Activated naive CD8-positive, alpha-beta T cell treated with anti-CD3 and anti-CD28 coated beads for 36 hours (primary cell): ENCODE results near the gene RBM19. TPM values are rescaled to one million over a fixed set of nuclear protein-coding genes. Genes with fewer than 3 reads are reported as not detected.

Source experiments
- DNase-seq: peaks from one replicate; pipeline ENCODE4 v3.0.0; 2021
- H3K27ac Mint-ChIP-seq: one replicate; pipeline ENCODE4 v1.8.0; 2022; ENCODE audit warnings: mild to moderate bottlenecking, moderate library complexity, mixed read lengths
- H3K27me3 Mint-ChIP-seq: one replicate; pipeline ENCODE4 v1.8.0; 2022; ENCODE audit warnings: mild to moderate bottlenecking, mixed read lengths
- H3K36me3 Mint-ChIP-seq: one replicate; pipeline ENCODE4 v1.8.0; 2021; ENCODE audit warnings: mild to moderate bottlenecking, mixed read lengths
- H3K4me1 Mint-ChIP-seq: one replicate; pipeline ENCODE4 v1.8.0; 2021; ENCODE audit warnings: mixed read lengths
- H3K4me3 Mint-ChIP-seq: one replicate; pipeline ENCODE4 v1.8.0; 2022; ENCODE audit warnings: mild to moderate bottlenecking, moderate library complexity, mixed read lengths
- H3K9me3 Mint-ChIP-seq: one replicate; pipeline ENCODE4 v1.8.0; 2022; ENCODE audit warnings: mixed read lengths
- total RNA-seq, 2 experiments: library from RNA; stranded (reverse); gene quantifications; one replicate each; pipeline ENCODE4 v1.2.3, GENCODE V29; 2021

RBM19 gene
- total RNA-seq, 2 experiments from 2014 or later, result 86.9 to 89.8 TPM

DNA sequence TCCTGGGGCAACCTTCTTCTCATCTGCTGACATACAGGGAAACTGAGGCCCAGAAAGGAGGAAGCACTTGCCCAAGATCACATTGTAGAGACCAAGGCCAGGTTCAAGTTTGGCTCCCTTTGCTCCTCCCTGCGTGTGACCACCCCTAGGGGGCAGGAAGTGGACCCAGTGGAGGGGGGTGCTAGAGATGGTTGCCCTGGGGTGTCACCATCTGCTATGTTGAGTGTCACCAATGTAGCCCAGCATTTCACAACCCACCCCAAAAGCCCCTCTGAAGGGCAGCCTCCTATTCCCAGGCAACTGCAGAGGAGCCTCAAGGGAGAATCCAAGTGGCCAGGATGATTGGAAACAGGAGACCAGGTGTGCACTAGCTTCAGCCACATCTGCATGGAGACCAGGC is 12.0 kb upstream of the RBM19 start:
- H3K4me1 Mint-ChIP-seq, result peaks cover 7% of the 10 kb centered on the region
- H3K4me3 Mint-ChIP-seq, result no peak overlapping the region
- H3K27ac Mint-ChIP-seq, result no peak overlapping the region
- no peaks in the 10 kb centered on the region for H3K36me3 Mint-ChIP-seq
- peaks cover 58% of the 10 kb centered on the region for H3K27me3 Mint-ChIP-seq
- H3K9me3 Mint-ChIP-seq, result no peaks in the 10 kb centered on the region
- DNase-seq, result no peak

DNA sequence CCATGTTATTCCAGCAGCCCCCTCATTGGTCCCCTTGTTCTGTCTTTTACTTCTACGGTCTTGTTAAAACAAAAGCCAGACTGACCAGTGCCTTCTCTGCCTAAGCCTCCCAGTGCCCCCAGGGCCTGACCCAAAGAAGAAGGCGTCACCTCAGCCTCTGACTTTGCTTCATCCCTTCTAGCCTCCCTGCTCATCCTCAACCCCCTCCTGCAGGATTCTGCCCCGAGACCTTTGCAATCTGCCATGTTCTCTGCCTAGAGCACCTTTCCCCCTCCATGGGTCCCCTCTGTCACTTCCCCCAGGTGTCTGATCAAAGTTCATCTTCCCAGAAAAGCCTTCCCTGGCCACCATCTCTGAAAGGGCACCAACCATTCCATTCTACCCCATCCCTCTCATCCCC is 7.9 kb upstream of the RBM19 start:
- H3K4me3 Mint-ChIP-seq, result no peak overlapping the region
- H3K27me3 Mint-ChIP-seq, result peaks cover 50% of the 10 kb centered on the region
- H3K4me1 Mint-ChIP-seq, result peaks cover 10% of the 10 kb centered on the region
- no peaks in the 10 kb centered on the region for H3K9me3 Mint-ChIP-seq
- no peaks in the 10 kb centered on the region for H3K36me3 Mint-ChIP-seq
- no peak overlapping the region for H3K27ac Mint-ChIP-seq
- DNase-seq, result no peak

DNA sequence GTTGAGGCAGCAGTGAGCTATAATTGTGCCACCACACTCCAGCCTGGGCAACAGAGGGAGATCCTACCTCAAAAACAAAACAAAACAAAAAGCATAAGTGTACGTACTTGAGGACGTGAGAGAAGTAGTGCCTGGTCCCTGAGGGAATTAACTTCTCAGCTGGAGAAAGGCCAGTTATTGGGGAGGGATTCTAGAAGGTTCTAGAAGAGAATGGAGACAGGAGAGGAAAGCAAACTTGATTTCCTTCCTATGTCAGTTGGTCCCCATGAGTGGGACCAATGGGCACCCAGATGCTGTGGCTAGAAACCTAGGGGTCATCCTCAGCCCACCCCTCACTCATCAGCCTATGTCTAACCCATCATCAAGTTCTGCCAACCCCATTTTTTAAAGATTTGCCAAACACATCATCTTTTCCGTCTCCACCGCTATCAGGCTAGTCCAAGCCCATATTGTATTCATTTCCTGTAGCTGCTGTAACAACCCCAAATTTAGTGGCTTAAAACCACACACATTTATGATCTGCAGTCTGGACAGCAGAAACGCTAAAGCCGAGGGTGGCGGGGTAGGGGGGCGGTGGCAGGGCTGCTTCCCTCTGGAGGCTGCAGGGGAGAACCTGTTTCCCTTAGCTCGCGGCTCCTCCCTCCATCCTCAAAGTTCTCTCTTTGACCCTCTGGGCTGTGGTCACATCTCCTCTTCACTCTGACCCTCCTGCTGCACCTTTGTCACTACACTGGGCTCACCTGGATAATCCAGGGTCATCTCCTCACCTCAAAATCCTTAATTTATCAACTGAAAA is 7.2 kb upstream of the RBM19 start:
- Mint-ChIP-seq H3K27ac (no peak overlapping the region), H3K36me3 (no peaks in the 10 kb centered on the region), H3K27me3 (peaks cover 47% of the 10 kb centered on the region), H3K9me3 (no peaks in the 10 kb centered on the region), H3K4me1 (peaks cover 10% of the 10 kb centered on the region), H3K4me3 (no peak overlapping the region)
- DNase-seq, result no peak

DNA sequence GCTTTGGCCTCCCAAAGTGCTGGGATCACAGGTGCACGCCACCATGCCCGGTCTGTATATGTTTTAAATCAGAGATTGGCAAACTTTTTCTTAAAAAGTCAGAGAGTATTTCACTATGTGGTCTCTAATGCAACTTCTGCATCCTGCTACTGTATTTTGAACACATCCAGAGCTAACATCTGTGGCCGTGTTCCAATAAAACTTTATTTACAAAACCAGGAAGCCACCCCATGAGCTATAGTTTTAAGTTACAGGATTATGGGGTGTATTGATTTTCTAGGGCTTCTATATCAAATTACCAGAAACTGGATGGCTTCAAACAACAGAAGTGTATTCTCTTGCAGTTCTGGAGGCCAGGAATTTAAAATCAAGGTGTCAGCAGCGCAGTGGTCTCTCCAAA is 5.3 kb upstream of the RBM19 start:
- no peak overlapping the region for H3K27ac Mint-ChIP-seq
- H3K4me3 Mint-ChIP-seq, result no peak overlapping the region
- peaks cover 32% of the 10 kb centered on the region for H3K27me3 Mint-ChIP-seq
- H3K36me3 Mint-ChIP-seq, result no peaks in the 10 kb centered on the region
- H3K4me1 Mint-ChIP-seq, result peaks cover 19% of the 10 kb centered on the region
- no peaks in the 10 kb centered on the region for H3K9me3 Mint-ChIP-seq
- DNase-seq, result no peak

DNA sequence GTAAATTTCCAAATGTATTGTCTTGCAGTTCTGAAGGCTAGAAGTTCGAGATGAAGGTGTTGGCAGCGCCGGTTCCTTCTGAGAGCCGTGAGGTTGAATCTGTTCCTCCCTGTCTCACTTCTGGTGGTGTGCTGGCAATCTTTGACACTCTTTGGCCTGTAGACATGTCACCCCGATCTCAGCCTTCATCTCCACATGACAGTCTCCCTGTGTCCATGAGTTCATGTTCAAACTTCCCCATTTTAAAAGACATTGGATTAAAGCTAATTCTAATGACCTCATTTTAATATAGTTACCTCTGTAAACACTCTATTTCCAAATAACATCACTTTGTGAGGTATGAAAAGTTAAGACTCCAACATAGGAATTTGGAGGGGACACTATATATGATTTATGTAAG is 4.1 kb upstream of the RBM19 start:
- H3K27me3 Mint-ChIP-seq, result peaks cover 27% of the 10 kb centered on the region
- H3K27ac Mint-ChIP-seq, result no peak overlapping the region
- H3K4me3 Mint-ChIP-seq, result no peak overlapping the region
- H3K4me1 Mint-ChIP-seq, result peaks cover 20% of the 10 kb centered on the region
- H3K9me3 Mint-ChIP-seq, result no peaks in the 10 kb centered on the region
- peaks cover 6% of the 10 kb centered on the region for H3K36me3 Mint-ChIP-seq
- DNase-seq, result no peak

DNA sequence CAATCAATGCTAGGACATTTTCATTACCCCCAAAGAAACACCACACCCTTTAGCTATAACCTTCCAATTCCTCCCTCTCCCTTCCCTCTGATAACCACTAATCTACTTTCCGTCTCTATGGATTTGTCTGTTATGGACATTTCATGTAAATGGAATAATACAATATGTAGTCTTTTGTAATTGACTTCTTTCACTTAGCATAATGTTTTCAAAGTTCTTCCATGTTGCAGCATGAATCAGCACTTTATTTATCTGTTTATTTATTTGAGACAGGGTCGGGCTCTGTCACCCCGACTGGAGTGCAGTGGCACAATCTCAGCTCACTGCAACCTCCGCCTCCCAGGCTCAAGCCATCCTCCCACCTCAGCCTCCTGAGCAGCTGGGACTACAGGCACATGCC is 1.2 kb upstream of the RBM19 start:
- Mint-ChIP-seq H3K9me3 (no peaks in the 10 kb centered on the region), H3K36me3 (peaks cover 11% of the 10 kb centered on the region), H3K27me3 (no peaks in the 10 kb centered on the region), H3K27ac (no peak overlapping the region), H3K4me3 (peak overlapping the region; percentile 99), H3K4me1 (peaks cover 35% of the 10 kb centered on the region)
- DNase-seq, result no peak

DNA sequence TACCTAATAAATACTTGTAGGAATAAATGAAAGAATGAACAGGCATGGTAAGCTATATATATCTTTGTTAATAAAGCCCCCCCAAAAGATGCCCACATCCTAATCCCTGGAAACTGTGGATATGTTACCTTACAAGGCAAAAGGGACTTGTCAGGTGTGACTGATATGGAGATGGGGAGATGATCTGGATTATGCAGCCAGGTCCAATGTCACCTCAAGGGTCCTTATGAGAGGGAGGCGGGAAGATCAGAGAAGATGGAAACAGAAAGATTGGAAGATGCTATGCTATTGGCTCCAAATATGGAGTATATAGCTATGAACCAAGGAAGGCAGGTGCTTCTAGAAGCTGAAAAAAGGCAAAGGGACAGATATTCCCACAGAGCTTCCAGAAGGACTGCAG is 3.4 kb downstream of the RBM19 start:
- peaks cover 37% of the 10 kb centered on the region for H3K36me3 Mint-ChIP-seq
- H3K27ac Mint-ChIP-seq, result peak overlapping the region; percentile 100
- peak overlapping the region; percentile 67 for H3K4me3 Mint-ChIP-seq
- H3K9me3 Mint-ChIP-seq, result no peaks in the 10 kb centered on the region
- no peaks in the 10 kb centered on the region for H3K27me3 Mint-ChIP-seq
- H3K4me1 Mint-ChIP-seq, result peaks cover 47% of the 10 kb centered on the region
- DNase-seq, result no peak

DNA sequence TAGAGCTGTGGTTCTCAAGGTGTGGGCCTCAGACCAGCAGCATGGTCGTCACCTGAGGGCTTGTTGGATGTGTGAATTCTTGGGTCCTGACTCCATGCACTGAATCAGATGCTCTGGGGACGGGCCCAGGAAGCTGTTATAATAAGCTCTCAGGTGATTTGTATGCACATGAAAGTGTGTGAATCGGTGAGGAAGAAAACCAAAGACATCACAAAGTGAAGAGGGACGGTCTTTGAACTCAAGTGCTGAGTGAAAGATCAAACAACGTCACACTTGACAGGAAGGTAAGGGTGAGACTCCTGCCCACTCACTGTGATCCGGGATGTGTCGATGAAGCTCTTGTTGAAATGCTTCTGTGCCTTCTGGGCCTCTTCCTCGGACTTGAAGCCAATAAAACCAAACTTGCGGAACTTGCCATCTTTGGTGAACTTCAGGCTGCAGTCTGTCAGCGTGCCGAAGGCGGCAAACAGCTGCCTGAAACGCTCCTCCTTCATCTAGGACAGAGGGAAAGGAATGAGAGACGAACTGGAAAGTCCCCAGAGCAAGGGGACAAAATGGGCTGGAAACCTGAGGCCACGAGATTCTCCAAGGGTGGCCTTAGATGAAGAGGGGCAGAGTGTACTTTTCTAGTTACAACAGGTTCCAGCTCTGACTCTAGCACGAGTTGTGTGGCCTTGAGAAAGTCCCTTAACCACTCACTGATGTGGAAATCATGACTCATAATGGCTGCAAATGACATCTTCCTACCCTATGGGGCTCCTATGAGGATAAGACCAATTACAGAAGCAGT is 4.0 kb downstream of the RBM19 start:
- Mint-ChIP-seq H3K27me3 (no peaks in the 10 kb centered on the region), H3K9me3 (no peaks in the 10 kb centered on the region), H3K36me3 (peaks cover 37% of the 10 kb centered on the region), H3K4me1 (peaks cover 45% of the 10 kb centered on the region), H3K27ac (peak overlapping the region; percentile 100), H3K4me3 (peak overlapping the region; percentile 67)
- peak; percentile 52 for DNase-seq

DNA sequence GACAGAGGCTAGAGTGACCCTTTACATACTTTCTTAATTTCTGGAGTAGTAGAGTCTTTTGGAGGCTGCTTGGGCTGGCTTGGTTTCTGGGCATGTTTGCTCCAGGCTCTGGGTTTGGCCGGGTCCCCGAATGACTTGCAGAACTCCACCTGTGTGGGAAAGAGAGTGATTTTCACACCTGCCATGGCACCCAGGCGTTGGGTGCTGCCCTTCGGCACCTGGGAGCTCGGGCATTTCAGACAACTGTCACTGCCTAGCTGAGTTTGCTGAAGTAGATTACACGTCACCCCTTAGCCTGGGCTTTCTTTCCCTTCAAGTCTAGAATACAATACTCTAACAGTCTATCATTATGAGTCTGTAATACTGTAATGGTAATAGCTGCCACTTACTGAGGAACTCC is 6.1 kb downstream of the RBM19 start:
- no peak for DNase-seq
- no peaks in the 10 kb centered on the region for H3K9me3 Mint-ChIP-seq
- no peak overlapping the region for H3K4me3 Mint-ChIP-seq
- peaks cover 37% of the 10 kb centered on the region for H3K4me1 Mint-ChIP-seq
- H3K27me3 Mint-ChIP-seq, result no peaks in the 10 kb centered on the region
- H3K27ac Mint-ChIP-seq, result no peak overlapping the region
- H3K36me3 Mint-ChIP-seq, result peaks cover 32% of the 10 kb centered on the region

DNA sequence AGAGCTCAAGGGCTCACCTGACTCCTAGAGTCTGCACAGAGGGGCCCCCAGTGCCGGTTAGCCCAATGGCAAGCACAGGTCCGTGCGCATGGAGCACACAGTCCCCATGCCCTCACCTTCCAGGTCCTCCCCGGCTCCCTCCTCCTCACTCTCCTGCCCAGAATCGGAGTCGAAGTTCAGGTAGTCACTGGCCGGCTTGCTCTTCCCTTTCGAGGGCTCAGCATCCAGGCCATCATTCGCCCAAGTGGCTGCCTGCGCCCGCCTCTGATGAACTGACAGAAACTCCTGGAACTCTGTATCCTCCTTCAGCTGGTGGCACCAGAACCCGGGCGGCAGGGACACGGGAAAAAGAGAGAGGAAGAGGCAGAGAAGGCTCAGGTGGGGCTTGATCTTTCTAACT is 7.0 kb downstream of the RBM19 start:
- Mint-ChIP-seq H3K4me1 (peaks cover 29% of the 10 kb centered on the region), H3K4me3 (no peak overlapping the region), H3K27ac (no peak overlapping the region), H3K36me3 (peaks cover 31% of the 10 kb centered on the region), H3K9me3 (no peaks in the 10 kb centered on the region), H3K27me3 (no peaks in the 10 kb centered on the region)
- no peak for DNase-seq

DNA sequence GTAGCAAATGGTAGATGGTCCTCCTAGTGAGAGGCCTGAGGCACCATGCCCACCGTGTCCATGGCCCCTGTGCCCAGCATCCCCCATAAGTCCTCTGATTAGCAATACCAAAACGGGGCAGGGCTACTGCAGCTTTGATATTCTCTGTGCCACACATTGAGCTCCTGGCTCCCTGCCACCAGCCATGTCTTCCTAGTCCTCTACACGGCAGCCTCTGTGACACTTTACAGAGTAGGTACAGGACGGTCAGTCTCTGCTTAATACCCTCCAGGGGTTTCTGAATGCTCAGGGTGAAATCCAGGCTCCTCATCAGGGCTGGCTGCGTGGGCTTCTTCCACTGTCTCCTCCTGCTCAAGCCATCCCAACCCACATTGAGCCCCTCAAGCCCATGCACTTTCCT is 8.0 kb downstream of the RBM19 start:
- peaks cover 31% of the 10 kb centered on the region for H3K36me3 Mint-ChIP-seq

DNA sequence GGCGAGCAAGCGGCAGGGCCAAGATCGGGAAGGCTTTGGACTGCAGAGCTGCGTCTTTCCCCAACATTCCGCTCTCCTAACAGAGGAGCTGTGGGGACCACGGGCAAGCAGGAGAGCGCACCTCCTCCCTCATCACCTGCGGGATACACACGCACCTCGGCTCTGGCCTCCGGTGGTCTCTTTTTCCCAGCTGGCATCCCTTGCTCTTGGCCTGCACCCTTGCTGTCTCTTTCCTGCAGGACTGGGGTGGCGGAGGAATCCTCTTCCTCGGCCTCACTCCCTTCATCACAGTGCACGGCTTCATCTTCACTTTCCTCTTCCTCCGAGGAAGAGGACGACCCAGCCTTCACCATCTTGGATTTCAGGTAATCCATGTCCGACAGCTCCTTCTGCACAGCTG is 8.5 kb downstream of the RBM19 start:
- Mint-ChIP-seq H3K4me3 (no peak overlapping the region), H3K9me3 (no peaks in the 10 kb centered on the region), H3K36me3 (peaks cover 31% of the 10 kb centered on the region), H3K4me1 (peaks cover 14% of the 10 kb centered on the region), H3K27ac (no peak overlapping the region), H3K27me3 (no peaks in the 10 kb centered on the region)
- DNase-seq, result no peak

More for the DNA sequence above, 8.0 kb downstream of the RBM19 start:
- DNase-seq, result no peak
- H3K4me3 Mint-ChIP-seq, result no peak overlapping the region
- no peaks in the 10 kb centered on the region for H3K27me3 Mint-ChIP-seq
- no peaks in the 10 kb centered on the region for H3K9me3 Mint-ChIP-seq
- H3K27ac Mint-ChIP-seq, result peak overlapping the region; percentile 10
- peaks cover 19% of the 10 kb centered on the region for H3K4me1 Mint-ChIP-seq

DNA sequence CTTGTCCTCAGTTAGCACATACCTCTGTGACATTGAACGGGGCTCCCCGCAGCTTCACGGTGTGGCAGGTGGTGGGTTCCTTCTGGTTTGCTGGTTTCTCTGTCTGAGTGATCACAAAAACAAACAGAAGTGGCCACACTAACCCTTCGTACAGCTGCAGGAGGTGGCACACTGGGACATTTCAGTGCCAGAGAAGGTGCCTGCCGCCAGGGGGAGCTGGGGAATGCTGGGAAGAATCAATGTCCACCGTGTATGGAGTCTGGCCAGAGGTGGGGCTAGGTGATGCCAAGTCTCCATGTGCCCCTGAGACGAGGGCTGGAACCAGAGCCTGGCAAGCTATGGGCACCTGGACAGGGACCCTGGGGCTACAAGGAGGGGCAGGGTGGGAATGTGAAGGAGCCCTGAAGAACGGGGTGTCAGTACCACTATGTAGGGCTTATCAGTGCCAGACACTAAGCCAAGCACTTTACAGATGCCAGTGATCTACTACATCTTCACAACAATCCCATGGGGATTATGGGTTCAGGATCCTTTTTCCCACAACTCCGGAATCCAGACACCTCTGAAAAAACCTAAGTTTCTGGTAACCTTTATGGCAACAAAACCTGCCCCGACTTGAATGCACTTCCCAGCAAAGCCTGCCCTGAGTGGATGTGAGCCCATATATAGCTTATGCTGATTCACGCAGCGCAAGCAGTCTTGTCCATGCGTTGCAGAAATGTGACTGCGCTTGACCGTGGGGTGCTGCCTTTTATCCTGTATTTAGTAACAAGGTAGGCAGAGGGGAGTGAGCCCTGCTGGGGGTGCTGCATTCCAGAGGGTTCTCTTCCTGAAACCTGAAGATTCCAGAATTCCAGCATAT is 10.8 kb downstream of the RBM19 start:
- no peaks in the 10 kb centered on the region for H3K9me3 Mint-ChIP-seq
- no peaks in the 10 kb centered on the region for H3K4me1 Mint-ChIP-seq
- H3K27me3 Mint-ChIP-seq, result no peaks in the 10 kb centered on the region
- no peak overlapping the region for H3K4me3 Mint-ChIP-seq
- no peak for DNase-seq
- peaks cover 20% of the 10 kb centered on the region for H3K36me3 Mint-ChIP-seq
- no peak overlapping the region for H3K27ac Mint-ChIP-seq

DNA sequence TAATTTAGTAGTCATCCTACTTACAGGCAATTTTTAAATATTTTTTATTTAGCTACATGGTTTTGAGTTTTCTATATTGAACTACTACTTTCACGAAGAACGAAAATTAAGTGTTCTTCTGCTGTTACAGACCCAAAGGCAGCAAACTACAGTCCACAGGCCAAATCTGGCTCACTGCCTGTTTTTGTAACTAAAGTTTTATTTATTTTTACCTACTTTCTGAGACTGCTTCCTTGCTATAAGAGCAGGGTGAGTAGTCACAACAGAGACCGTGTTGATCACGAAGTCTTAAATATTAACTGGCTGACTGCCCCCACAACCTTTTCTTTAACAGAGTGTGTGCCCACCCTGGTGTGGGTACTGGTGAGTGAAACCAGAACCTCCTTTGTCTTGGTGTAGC is 11.6 kb downstream of the RBM19 start:
- Mint-ChIP-seq H3K27ac (no peak overlapping the region), H3K9me3 (no peaks in the 10 kb centered on the region), H3K4me3 (no peak overlapping the region), H3K4me1 (no peaks in the 10 kb centered on the region), H3K27me3 (no peaks in the 10 kb centered on the region), H3K36me3 (peaks cover 20% of the 10 kb centered on the region)
- DNase-seq, result no peak

DNA sequence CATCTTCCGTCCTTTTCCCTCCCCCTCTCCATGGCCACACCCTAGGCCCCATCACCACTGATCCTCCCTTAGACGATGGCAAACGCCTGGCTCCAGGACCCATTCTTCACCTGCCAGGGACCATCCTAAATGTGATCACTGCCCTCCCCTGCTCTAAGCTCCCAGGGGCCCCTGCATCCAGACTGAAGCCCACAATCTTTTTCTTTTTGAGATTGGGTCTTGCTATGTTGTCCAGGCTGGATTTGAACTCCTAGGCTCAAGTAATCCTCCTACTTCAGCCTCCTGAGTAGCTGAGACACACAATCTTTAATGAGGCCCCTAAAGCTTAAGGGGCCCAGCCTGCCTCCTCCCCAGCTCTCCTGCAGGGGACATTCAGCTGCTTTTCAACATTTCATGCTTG is 15.3 kb downstream of the RBM19 start:
- H3K27ac Mint-ChIP-seq, result no peak overlapping the region

More for the DNA sequence above, 15.3 kb downstream of the RBM19 start:
- Mint-ChIP-seq H3K4me3 (no peak overlapping the region), H3K9me3 (no peaks in the 10 kb centered on the region), H3K27me3 (no peaks in the 10 kb centered on the region), H3K36me3 (peaks cover 19% of the 10 kb centered on the region), H3K4me1 (no peaks in the 10 kb centered on the region)
- DNase-seq, result no peak
